Parathyroid adenoma (tissue), 2 donors: ENCODE measurements around the gene ANGEL2.

ENCODE experiments used
- H2AFZ ChIP-seq: fragments of 300-600 bp; sonication (generic); one replicate; pipeline ENCODE4 v1.7.0; 2017; ENCODE audit warnings: antibody characterized with exemption, mild to moderate bottlenecking
- H3K27ac ChIP-seq: fragments of 300-600 bp; sonication (generic); one replicate; pipeline ENCODE4 v1.7.0; 2017
- H3K27me3 ChIP-seq: fragments of 300-600 bp; sonication (generic); one replicate; pipeline ENCODE4 v1.7.0; 2017; ENCODE audit warnings: low read length; ENCODE audit not compliant: control insufficient read depth, insufficient read depth
- H3K36me3 ChIP-seq: fragments of 300-600 bp; sonication (generic); one replicate; pipeline ENCODE4 v1.7.0; 2017; ENCODE audit warnings: low read length; ENCODE audit not compliant: control insufficient read depth, insufficient read depth
- H3K4me1 ChIP-seq: fragments of 300-600 bp; sonication (generic); one replicate; pipeline ENCODE4 v1.7.0; 2017; ENCODE audit warnings: control low read depth
- H3K4me2 ChIP-seq: fragments of 300-600 bp; sonication (generic); one replicate; pipeline ENCODE4 v1.7.0; 2017; ENCODE audit warnings: low read length
- H3K4me3 ChIP-seq: fragments of 300-600 bp; sonication (generic); one replicate; pipeline ENCODE4 v1.7.0; 2017; ENCODE audit warnings: low read depth, low read length
- H3K79me2 ChIP-seq: fragments of 300-600 bp; sonication (generic); one replicate; pipeline ENCODE4 v1.7.0; 2017; ENCODE audit warnings: control low read depth
- H3K9ac ChIP-seq: fragments of 300-600 bp; sonication (generic); one replicate; pipeline ENCODE4 v1.7.0; 2017; ENCODE audit warnings: mild to moderate bottlenecking
- H3K9me3 ChIP-seq: fragments of 300-600 bp; sonication (generic); one replicate; pipeline ENCODE4 v1.7.0; 2017; ENCODE audit warnings: low read length; ENCODE audit not compliant: control insufficient read depth
- TF ChIP-seq, protein P1 (sequence below): fragments of 300-600 bp; sonication (generic); IDR thresholded peaks from one replicate; pipeline ENCODE4 v1.7.0; 2017; ENCODE audit warnings: antibody characterized with exemption, mild to moderate bottlenecking
- donor health status: primary hyperparathyroidism.

Gene ANGEL2

DNA sequence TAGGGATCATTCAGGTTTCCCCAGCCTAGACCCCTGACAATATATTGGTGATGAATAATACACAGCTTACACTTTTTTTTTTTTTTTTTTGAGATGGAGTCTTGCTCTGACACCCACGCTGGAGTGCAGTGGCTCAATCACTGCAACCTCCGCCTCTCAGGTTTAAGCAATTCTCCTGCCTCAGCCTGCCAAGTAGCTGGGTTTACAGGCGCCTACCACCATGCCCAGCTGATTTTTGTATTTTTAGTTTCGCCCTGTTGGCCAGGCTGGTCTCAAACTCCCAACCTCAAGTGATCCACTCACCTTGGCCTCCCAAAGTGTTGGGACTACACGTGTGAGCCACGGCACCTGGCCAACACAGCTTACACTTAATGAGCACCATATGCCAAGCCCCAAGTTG, 58.1 kb downstream of the ANGEL2 start:
- TF ChIP-seq, protein P1, sequence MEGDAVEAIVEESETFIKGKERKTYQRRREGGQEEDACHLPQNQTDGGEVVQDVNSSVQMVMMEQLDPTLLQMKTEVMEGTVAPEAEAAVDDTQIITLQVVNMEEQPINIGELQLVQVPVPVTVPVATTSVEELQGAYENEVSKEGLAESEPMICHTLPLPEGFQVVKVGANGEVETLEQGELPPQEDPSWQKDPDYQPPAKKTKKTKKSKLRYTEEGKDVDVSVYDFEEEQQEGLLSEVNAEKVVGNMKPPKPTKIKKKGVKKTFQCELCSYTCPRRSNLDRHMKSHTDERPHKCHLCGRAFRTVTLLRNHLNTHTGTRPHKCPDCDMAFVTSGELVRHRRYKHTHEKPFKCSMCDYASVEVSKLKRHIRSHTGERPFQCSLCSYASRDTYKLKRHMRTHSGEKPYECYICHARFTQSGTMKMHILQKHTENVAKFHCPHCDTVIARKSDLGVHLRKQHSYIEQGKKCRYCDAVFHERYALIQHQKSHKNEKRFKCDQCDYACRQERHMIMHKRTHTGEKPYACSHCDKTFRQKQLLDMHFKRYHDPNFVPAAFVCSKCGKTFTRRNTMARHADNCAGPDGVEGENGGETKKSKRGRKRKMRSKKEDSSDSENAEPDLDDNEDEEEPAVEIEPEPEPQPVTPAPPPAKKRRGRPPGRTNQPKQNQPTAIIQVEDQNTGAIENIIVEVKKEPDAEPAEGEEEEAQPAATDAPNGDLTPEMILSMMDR: no peak
- no peaks in the 10 kb centered on the region for H3K9me3 ChIP-seq
- no peaks in the 10 kb centered on the region for H3K4me1 ChIP-seq
- no peak overlapping the region for H3K9ac ChIP-seq
- no peak overlapping the region for H3K4me2 ChIP-seq
- H3K79me2 ChIP-seq: no peaks in the 10 kb centered on the region
- H3K27ac ChIP-seq: no peak overlapping the region
- no peak overlapping the region for H3K4me3 ChIP-seq
- H2AFZ ChIP-seq: no peak overlapping the region
- H3K27me3 ChIP-seq: no peaks in the 10 kb centered on the region
- H3K36me3 ChIP-seq: no peaks in the 10 kb centered on the region

DNA sequence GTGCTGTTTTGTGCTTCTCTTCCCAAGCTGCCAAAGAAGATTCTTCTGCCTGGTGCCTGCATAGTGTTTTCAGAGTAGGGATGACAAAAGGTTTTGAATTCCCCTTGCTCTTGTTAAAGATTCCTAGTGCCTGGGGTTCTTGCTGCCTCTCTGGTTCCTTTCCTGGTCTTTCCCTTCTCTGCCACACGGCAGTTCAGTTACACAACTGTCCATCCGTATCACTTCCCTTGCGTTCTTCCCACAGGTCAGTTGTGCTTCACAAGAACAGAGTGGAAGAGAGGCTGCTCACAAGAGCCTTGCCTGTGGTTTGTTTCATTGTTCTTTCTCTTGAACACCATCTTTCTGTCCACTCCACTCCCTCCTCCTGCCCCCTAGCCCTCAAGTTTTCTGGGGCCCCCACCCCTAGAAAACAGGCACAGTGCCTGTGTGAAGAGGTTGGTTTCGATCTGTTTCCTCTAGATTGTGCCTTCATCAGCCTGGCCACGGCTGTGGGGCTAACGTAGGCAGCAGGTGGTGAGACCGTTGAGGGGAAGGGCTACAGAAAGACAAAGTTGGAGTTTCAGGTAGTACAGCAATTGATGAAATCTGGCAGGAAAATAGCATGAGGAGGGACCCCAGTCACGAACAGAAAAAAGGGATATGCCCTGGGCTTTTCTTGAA, 59.6 kb downstream of the ANGEL2 start:
- no peak overlapping the region for H3K4me2 ChIP-seq
- no peaks in the 10 kb centered on the region for H3K9me3 ChIP-seq
- no peak overlapping the region for H3K9ac ChIP-seq
- H3K36me3 ChIP-seq: no peaks in the 10 kb centered on the region
- no peak overlapping the region for H3K4me3 ChIP-seq
- H3K27me3 ChIP-seq: no peaks in the 10 kb centered on the region
- H3K79me2 ChIP-seq: no peaks in the 10 kb centered on the region
- no peak overlapping the region for H3K27ac ChIP-seq
- TF ChIP-seq, protein P1: no peak
- H3K4me1 ChIP-seq: no peaks in the 10 kb centered on the region
- no peak overlapping the region for H2AFZ ChIP-seq

DNA sequence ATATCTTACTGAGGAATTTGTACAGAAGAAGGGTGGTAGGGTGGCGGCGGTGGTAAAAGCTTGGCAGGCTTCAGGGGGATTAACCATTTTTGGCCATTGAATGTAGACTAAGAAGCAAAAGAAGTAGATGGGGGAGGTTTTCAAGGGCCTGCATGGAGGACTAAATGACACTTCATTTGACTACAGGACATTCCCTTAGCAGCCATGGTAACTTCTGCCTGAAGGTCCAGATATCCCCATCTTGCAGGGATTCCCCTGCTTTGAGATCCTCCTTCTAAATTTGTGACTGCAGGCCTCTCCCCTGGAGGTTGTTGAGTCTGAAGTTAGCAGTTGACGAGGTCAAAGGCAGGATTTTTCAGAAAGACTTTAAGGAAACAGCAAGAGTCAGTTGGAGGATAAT, 60.6 kb downstream of the ANGEL2 start:
- H3K9me3 ChIP-seq: no peaks in the 10 kb centered on the region
- H3K36me3 ChIP-seq: no peaks in the 10 kb centered on the region
- H3K79me2 ChIP-seq: no peaks in the 10 kb centered on the region
- no peaks in the 10 kb centered on the region for H3K4me1 ChIP-seq
- H2AFZ ChIP-seq: no peak overlapping the region
- TF ChIP-seq, protein P1: no peak
- no peak overlapping the region for H3K4me2 ChIP-seq
- H3K27me3 ChIP-seq: no peaks in the 10 kb centered on the region
- no peak overlapping the region for H3K9ac ChIP-seq
- no peak overlapping the region for H3K27ac ChIP-seq
- no peak overlapping the region for H3K4me3 ChIP-seq

DNA sequence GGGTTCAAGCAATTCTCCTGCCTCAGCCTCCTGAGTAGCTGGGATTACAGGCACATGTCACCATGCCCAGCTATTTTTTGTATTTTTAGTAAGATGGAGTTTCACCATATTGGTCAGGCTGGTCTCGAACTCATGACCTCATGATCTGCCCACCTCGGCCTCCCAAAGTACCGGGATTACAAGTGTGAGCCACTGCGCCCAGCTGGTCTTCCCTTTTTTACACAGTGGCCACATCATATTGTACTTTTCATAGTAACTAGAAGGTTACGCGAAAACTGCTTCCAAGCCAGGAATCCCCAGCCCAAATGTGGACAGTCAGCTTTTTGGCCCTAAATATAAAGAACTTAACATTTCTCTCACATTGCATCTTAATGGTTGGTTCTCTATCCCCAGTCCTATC, 61.2 kb downstream of the ANGEL2 start:
- H3K4me1 ChIP-seq: no peaks in the 10 kb centered on the region

More for the DNA sequence above, 61.2 kb downstream of the ANGEL2 start:
- no peaks in the 10 kb centered on the region for H3K36me3 ChIP-seq
- H3K27me3 ChIP-seq: no peaks in the 10 kb centered on the region
- no peaks in the 10 kb centered on the region for H3K9me3 ChIP-seq
- no peak overlapping the region for H3K9ac ChIP-seq
- H2AFZ ChIP-seq: no peak overlapping the region
- no peak overlapping the region for H3K4me2 ChIP-seq
- H3K4me3 ChIP-seq: no peak overlapping the region
- no peak overlapping the region for H3K27ac ChIP-seq
- H3K79me2 ChIP-seq: no peaks in the 10 kb centered on the region
- TF ChIP-seq, protein P1: no peak
